HepG2 (cell line): ENCODE results near the gene RAB27B. TPM values are rescaled to one million over a fixed set of nuclear protein-coding genes. Genes with fewer than 3 reads are reported as not detected.

ENCODE experiments used
- ARID4A ChIP-seq: sonication (generic); formaldehyde crosslinking; IDR thresholded peaks from 2 replicates; pipeline ENCODE4 v1.5.0; 2020; ENCODE audit warnings: mild to moderate bottlenecking, missing genetic modification reagents, borderline replicate concordance
- PRDM4 ChIP-seq: sonication (generic); formaldehyde crosslinking; IDR thresholded peaks from 2 replicates; pipeline ENCODE4 v1.9.0; 2021; ENCODE audit warnings: missing genetic modification reagents, borderline replicate concordance
- RFXAP ChIP-seq: sonication (generic); formaldehyde crosslinking; IDR thresholded peaks from 2 replicates; pipeline ENCODE4 v1.4.0; 2020; ENCODE audit warnings: missing genetic modification reagents, borderline replicate concordance
- ZNF230 ChIP-seq: sonication (generic); formaldehyde crosslinking; IDR thresholded peaks from 2 replicates; pipeline ENCODE4 v1.4.0; 2020; ENCODE audit warnings: mild to moderate bottlenecking, missing genetic modification reagents
- ZNF30 ChIP-seq: sonication (generic); formaldehyde crosslinking; IDR thresholded peaks from 2 replicates; pipeline ENCODE4 v1.5.0; 2020; ENCODE audit warnings: mild to moderate bottlenecking, missing genetic modification reagents
- ZNF512B ChIP-seq: sonication (generic); formaldehyde crosslinking; IDR thresholded peaks from 2 replicates; pipeline ENCODE4 v1.5.1; 2020; ENCODE audit warnings: missing genetic modification reagents, mild to moderate bottlenecking, borderline replicate concordance
- ZNF713 ChIP-seq: sonication (generic); formaldehyde crosslinking; IDR thresholded peaks from 2 replicates; pipeline ENCODE4 v1.4.0; 2020; ENCODE audit warnings: mild to moderate bottlenecking, missing genetic modification reagents
- polyA plus RNA-seq, 8 experiments: library from polyadenylated mRNA; depleted of rRNA in 3 of 8; stranded (reverse) in 7 of 8; unstranded in 1 of 8; fragments of >200 nt; fragmentation: Illumina TruSeq in 4 of 8; extraction: Trizol in 4 of 8; gene quantifications; 2 replicates each; pipeline versions ENCODE4 v1.2.1 to v1.2.3, GENCODE V29; 2011 to 2016; ENCODE audit warnings: low read depth in 4 of 8, missing spikeins in 1 of 8, mixed read lengths in 1 of 8; ENCODE audit not compliant: insufficient read depth in 1 of 8
- total RNA-seq, 5 experiments: library from RNA; depleted of rRNA; stranded (reverse); fragments of >200 nt; fragmentation: Illumina TruSeq; extraction: Trizol; gene quantifications; 2 replicates each; pipeline ENCODE4 v1.2.3, GENCODE V29; 2016; ENCODE audit warnings: low read depth in 1 of 5

Gene RAB27B
- total and polyA plus RNA-seq, 2 of the 13 experiments (the other 11 are each of a cell fraction or from before 2014, with no cell fraction given): not detected

DNA sequence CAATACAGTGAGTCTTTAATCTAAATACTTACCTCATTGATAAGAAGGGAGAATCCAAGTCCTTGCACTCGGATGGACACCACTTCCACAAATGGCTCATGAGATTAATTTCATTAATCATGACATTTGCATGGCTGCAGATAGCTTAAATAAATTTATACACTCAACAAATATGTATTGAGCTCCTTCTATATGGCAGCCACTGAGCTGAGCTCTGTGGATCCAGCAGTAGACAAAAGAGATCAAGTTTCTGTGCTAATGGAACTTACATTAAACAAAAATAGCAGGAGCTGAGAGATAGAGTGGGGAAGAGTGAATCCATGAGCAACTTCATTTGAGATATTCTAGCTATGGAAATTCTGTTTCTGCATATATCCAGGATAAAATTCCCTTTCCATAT, 44.4 kb downstream of the RAB27B start (continued):
- no peak for TF ChIP-seq PRDM4 (CRISPR knock-in tag)
- TF ChIP-seq ZNF30 (CRISPR knock-in tag): no peak
- no peak for TF ChIP-seq ARID4A (CRISPR knock-in tag)
- no peak for TF ChIP-seq ZNF512B (CRISPR knock-in tag)
- no peak for TF ChIP-seq RFXAP
- TF ChIP-seq ZNF713 (CRISPR knock-in tag): no peak
- TF ChIP-seq ZNF230 (CRISPR knock-in tag): no peak
